Left kidney (tissue), 2 donors: Measurements from ENCODE around the gene SYT15. TPM values are rescaled to one million over a fixed set of nuclear protein-coding genes. Genes with fewer than 3 reads are reported as not detected.

Experiments used
- DNase-seq: peaks from one replicate; pipeline ENCODE4 v3.0.0-alpha.2; 2013
- polyA plus RNA-seq: library from polyadenylated mRNA; unstranded; fragments of 120-200 nt; gene quantifications from one replicate; pipeline ENCODE4 v1.2.1, GENCODE V29; 2013; ENCODE audit not compliant: insufficient read length

The SYT15 gene
- polyA plus RNA-seq, 1 donor, result 15.0 TPM

GRCh38 chr10:46544989-46545791 lies 33.7 kb upstream of the SYT15 start:
- DNase-seq, result no peak

DNA sequence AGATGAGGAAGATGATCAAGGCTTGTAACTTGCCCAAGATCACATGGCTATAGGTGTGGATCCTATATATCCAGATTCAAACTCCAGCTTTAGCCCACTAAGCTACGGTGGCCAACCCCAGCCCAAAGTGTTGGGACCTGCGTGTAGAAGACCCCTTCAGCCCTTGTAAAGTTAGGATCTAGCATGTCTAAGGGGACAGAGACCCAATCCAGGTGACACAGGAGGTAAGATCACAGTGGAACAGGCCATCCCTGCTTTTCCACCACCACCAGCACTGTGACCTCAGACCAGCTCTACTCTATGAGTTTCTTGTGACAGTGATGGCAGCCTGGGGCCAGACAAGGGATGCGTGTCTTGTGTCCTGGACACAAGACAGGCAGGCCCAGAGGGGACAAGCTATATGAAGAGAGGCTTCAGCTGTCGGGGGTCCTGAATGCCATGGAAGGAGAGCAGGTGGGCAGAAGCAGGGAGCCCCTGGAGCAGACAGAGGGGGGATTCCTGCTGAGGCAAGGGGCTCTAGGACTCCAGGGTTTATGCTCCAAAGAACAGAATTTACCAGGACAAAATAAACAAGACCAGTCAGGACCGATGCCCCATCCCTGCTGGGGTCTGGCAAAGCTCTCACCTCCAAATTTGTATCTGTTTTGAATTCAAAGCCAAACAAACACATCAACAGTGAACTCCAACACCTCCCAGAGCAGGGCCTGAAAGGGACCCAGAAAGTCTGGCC lies 32.9 kb upstream of the SYT15 start:
- no peak for DNase-seq

- no peak for DNase-seq
These were observed 32.1 kb upstream of the SYT15 start for GRCh38 chr10:46546591-46547540.

GRCh38 chr10:46547541-46548497 lies 31.1 kb upstream of the SYT15 start:
- no peak for DNase-seq

GRCh38 chr10:46548498-46549090 lies 30.3 kb upstream of the SYT15 start:
- no peak for DNase-seq

DNA sequence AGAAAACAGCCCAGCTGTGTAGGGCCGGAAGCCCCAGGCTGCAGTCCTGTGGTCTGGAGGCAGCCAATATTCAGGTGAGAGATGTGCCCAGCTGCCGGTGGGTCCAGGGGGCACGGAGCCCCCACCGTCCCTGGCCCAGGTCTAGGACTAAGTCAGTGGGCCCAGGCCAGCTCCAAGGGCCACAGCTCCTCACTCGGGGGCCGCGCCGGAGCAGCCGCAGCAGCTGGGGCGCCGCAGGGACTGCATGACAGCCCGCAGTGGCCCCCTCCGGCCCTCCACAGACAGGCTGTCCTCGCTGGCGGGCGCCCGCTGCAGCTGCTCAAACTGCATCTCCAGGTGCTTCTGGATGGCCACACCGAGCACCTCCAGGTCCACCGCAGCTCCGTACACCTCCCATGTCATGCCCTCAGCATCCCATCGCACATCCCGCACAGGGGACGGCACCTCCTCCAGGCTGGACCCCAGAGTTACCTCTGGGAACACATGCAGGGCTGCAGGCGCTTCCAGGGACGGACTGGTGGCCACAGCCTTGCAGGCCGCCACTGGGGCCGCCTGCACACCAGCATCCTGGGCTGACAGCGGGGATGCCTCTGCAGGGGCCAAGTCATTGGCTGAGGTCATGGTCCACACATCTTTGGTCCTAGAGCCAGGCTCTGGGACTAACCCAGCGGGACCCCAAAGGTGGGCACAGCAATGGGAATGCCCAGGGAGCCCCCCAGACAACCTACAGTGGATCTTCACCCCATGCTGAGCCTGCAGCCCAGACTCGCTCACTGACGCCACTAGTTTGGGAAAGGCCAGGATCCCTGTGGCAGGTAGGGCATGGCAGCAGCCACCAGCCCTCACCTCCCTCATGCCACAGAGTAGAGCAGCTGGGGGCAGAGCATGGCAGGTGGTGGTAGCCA lies 29.5 kb upstream of the SYT15 start:
- no peak for DNase-seq

DNA sequence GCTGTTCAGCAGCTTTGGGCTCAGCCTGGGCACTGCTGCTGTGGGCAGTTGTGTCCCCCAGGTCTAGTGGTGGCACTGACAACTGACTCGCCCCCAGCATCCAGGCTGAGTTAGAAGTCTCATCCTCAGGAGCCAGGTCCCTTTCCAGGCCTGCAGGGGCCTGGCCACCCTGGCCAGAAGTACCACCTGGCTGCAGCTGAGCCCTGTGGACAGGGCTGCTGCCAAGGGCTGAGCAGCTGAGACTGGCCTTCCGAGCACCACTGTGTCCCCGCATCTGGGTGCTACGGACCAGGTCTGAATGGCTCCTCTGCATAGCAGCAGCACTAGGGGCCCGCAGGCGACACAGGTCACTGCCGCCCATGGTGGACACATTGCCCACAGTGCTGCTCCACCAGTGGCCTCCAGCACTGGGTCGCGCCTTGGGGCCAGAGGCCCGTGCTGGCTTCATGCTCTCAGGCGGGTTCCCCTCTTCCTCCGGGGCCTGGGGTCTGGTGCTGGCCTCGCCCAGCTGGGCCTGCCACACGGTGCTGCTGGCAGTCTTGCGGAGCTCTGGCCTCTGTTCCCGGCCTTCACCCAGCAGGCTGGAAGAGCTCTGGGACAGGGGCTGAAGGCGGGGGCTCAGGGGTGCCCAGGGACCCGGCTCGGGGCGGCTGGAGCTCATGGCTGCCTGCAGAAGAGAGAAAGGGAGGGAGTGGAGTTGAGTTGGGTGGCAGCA lies 28.7 kb upstream of the SYT15 start:
- DNase-seq, result no peak

GRCh38 chr10:46550795-46551700 lies 27.9 kb upstream of the SYT15 start:
- no peak for DNase-seq

- no peak for DNase-seq
These were observed 27.0 kb upstream of the SYT15 start for GRCh38 chr10:46551701-46552525.

DNA sequence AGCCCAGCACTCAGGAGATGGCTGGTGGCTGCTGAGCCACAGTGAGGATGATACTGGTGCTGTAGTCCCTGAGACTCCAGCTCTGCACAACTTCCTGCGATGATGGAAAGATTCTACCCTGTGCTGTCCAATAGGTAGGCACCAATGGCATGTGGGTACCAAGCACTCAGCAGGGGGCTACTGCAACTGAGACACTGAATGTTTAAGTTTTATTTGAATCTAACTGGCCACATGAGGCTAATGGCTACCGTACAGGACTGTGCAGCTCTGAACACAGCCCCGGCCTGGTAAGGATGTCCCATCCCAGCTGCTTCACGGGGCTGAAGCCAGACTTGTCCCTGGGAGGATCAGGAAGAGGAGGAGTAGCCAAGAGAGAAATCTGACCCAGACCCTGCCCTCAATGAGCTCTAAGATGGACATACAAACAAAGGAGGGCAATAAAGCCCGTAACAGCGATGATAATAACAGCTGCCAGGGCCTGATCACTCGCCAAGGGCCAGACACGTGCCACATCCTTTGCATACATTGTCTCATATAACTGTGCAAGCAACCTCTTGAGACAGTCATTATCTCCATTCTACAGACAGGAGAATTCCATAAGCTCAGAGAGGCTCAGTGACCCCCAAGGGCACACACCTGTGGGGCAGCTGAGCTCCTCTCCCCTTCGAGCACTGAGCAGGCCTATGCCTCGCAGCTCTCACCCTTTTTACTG lies 26.2 kb upstream of the SYT15 start:
- DNase-seq, result no peak

DNA sequence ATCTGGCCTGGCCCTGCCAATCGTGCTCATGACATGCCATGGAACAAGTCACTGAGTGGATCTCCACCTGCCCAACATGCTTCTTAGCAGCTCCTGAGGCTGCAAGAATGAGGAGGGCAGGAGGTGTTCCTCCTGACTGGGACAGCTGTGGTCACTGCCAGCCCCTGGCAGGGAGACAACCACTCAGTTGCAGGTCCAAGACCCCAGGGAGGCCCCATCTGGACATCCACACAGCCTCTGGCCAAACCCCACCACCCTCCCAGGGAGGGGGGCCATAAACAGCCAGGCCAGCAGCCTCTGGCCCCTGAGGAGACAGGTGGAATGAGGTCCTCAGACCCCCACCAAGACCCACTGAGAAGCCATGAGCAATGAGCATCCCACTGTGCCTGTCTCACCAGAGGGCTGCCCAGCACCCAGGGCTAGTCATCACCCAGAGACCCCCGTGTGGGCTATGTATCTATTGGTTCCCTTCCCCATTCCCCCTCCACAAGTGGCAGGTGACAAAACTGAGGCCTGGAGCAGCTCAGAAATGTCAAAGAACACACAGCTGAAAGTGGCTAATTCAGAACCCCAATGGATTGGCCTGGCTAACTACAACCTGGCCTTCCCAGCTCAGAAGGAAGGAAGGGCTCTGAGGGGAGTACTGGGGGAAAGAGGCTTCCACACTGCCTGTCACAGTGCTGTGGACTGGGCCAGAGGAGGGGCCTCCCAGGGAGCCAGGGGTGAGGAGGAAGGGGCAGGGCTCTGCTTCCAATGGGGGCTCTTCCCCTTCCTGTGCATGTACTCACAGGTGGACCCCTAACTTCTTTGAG lies 25.5 kb upstream of the SYT15 start:
- no peak for DNase-seq

- DNase-seq, result no peak
These were observed 24.7 kb upstream of the SYT15 start for GRCh38 chr10:46554166-46554781.

DNA sequence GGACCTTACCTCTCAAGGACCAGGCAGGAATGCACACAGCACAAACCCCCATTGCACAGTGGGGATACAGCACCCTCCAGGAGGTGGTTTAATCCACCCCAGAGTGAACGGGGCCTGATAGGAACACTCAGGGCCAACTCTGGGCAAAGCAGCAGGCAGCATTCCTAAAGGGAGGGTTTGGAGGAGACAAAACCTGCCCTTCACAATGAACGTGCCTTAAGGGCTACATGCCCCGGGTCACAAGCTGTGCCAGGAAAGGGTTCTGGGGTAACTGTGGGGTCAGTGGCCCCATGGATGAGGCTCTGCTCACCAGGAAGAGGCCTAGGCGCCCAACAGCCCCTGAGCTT lies 23.6 kb upstream of the SYT15 start:
- no peak for DNase-seq

GRCh38 chr10:46555713-46556514 lies 23.0 kb upstream of the SYT15 start:
- DNase-seq, result peak; percentile 64
